IMR-90 (cell line): ENCODE measurements around the gene KRT6A. TPM values are rescaled to one million over a fixed set of nuclear protein-coding genes. Genes with fewer than 3 reads are reported as not detected.

ENCODE experiments used
- ATAC-seq: fragments of 200-7000 bp; cut with Tn5 transposase; 2 replicates; pipeline ENCODE4 v1.9.1; 2020; ENCODE audit warnings: low read depth, mild to moderate bottlenecking, moderate library complexity
- BruUV-seq: library from RNA; stranded (reverse); fragments of 400-500 nt; replicated peaks from 2 replicates; lab custom pipeline; 2021; lab: Mats Ljungman, UMichigan
- CTCF ChIA-PET: fragments of 300-600 bp; formaldehyde crosslinking; extraction: SDS; loops from one replicate; lab custom pipeline; 2021; ENCODE audit warnings: antibody characterized with exemption; lab: Yijun Ruan, JAX
- POLR2A ChIA-PET: fragments of 300-600 bp; sonication (Branson Sonifier 250); formaldehyde crosslinking; loops from one replicate; lab custom pipeline; 2022; ENCODE audit warnings: antibody characterized with exemption; ENCODE audit not compliant: unreplicated experiment; lab: Charles Lee
- DNase-seq: peaks from one replicate; pipeline ENCODE4 v3.0.0; 2013
- H2AFZ ChIP-seq: replicated peaks from 2 replicates; pipeline ENCODE3; 2013; ENCODE audit warnings: low read length, mild to moderate bottlenecking; ENCODE audit not compliant: poor library complexity
- H2AK5ac ChIP-seq: 2 replicates; pipeline ENCODE4 v1.6.1; 2013; ENCODE audit warnings: low read depth, low read length, inconsistent platforms
- H2AK9ac ChIP-seq: replicated peaks from 2 replicates; pipeline ENCODE3; 2013; ENCODE audit warnings: mild to moderate bottlenecking, low read depth, low read length, moderate library complexity; ENCODE audit not compliant: poor library complexity
- H2BK120ac ChIP-seq: 2 replicates; pipeline ENCODE4 v1.6.1; 2013; ENCODE audit warnings: low read depth, low read length, inconsistent platforms
- H2BK15ac ChIP-seq: 3 replicates; pipeline ENCODE4 v1.6.1; 2013; ENCODE audit warnings: low read depth, low read length, inconsistent platforms
- H2BK20ac ChIP-seq: 2 replicates; pipeline ENCODE4 v1.6.1; 2013; ENCODE audit warnings: low read depth, mild to moderate bottlenecking, inconsistent platforms, low read length, moderate library complexity
- H2BK5ac ChIP-seq: 2 replicates; pipeline ENCODE4 v1.6.1; 2013; ENCODE audit warnings: mild to moderate bottlenecking, low read depth, low read length, inconsistent platforms; ENCODE audit not compliant: poor library complexity, severe bottlenecking
- H3K14ac ChIP-seq: replicated peaks from 2 replicates; pipeline ENCODE4 v1.6.1; 2013; ENCODE audit warnings: low read depth, low read length, inconsistent platforms
- H3K18ac ChIP-seq: 2 replicates; pipeline ENCODE4 v1.6.1; 2013; ENCODE audit warnings: low read depth, low read length, control low read depth
- H3K23ac ChIP-seq: 2 replicates; pipeline ENCODE4 v1.6.1; 2013; ENCODE audit warnings: low read depth, low read length, inconsistent platforms
- H3K27ac ChIP-seq: 2 replicates; pipeline ENCODE4 v1.5.1; 2013; ENCODE audit warnings: mild to moderate bottlenecking, control low read depth, low read length; ENCODE audit not compliant: insufficient read depth
- H3K27me3 ChIP-seq: 2 replicates; pipeline ENCODE4 v1.6.1; 2013; ENCODE audit warnings: low read length; ENCODE audit not compliant: control insufficient read depth, insufficient read depth
- H3K36me3 ChIP-seq: 2 replicates; pipeline ENCODE4 v1.6.1; 2013; ENCODE audit warnings: low read length, mixed read lengths; ENCODE audit not compliant: control insufficient read depth, insufficient read depth
- H3K4ac ChIP-seq: 2 replicates; pipeline ENCODE4 v1.6.1; 2013; ENCODE audit warnings: low read depth, low read length, inconsistent platforms
- H3K4me1 ChIP-seq: 2 replicates; pipeline ENCODE4 v1.6.1; 2013; ENCODE audit warnings: low read length, mixed read lengths; ENCODE audit not compliant: control insufficient read depth, insufficient read depth
- H3K4me2 ChIP-seq: 2 replicates; pipeline ENCODE4 v1.6.1; 2013; ENCODE audit warnings: low read depth, mild to moderate bottlenecking, control low read depth, low read length, moderate library complexity
- H3K4me3 ChIP-seq: 2 replicates; pipeline ENCODE4 v1.5.1; 2013; ENCODE audit warnings: low read depth, mild to moderate bottlenecking, control low read depth, low read length, moderate library complexity; ENCODE audit not compliant: insufficient read depth
- H3K56ac ChIP-seq: 2 replicates; pipeline ENCODE4 v1.6.1; 2013; ENCODE audit warnings: low read length, inconsistent platforms; ENCODE audit not compliant: insufficient read depth; ENCODE audit errors: extremely low read depth
- H3K79me1 ChIP-seq, 2 experiments: 2 replicates each; pipeline ENCODE4 v1.6.1; 2013; ENCODE audit warnings: low read length in 2 of 2, inconsistent platforms in 1 of 2, low read depth in 1 of 2
- H3K9ac ChIP-seq: 2 replicates; pipeline ENCODE4 v1.6.1; 2013; ENCODE audit warnings: low read depth, low read length, control low read depth
- H3K9me1 ChIP-seq: 2 replicates; pipeline ENCODE4 v1.6.1; 2013; ENCODE audit warnings: low read length, inconsistent platforms; ENCODE audit not compliant: insufficient read depth
- H3K9me3 ChIP-seq: 2 replicates; pipeline ENCODE4 v1.6.1; 2013; ENCODE audit warnings: low read length; ENCODE audit not compliant: control insufficient read depth, insufficient read depth
- H4K20me1 ChIP-seq: 2 replicates; pipeline ENCODE4 v1.6.1; 2013; ENCODE audit warnings: low read length, inconsistent platforms; ENCODE audit not compliant: insufficient read depth
- H4K5ac ChIP-seq: 2 replicates; pipeline ENCODE4 v1.6.1; 2013; ENCODE audit warnings: mild to moderate bottlenecking, low read depth, low read length, control low read depth
- H4K8ac ChIP-seq, 2 experiments: 2 replicates each; pipeline ENCODE4 v1.6.1; 2013; ENCODE audit warnings: low read depth in 2 of 2, low read length in 2 of 2, control low read depth in 1 of 2, inconsistent platforms in 1 of 2
- H4K91ac ChIP-seq: 2 replicates; pipeline ENCODE4 v1.6.1; 2013; ENCODE audit warnings: low read depth, low read length, inconsistent platforms; ENCODE audit not compliant: insufficient read depth
- BHLHE40 ChIP-seq: fragments of 150-350 bp; IDR thresholded peaks from 2 replicates; pipeline ENCODE4 v1.6.1; 2016; ENCODE audit warnings: mild to moderate bottlenecking, low read depth, low read length
- CEBPB ChIP-seq: IDR thresholded peaks from 2 replicates; pipeline ENCODE4 v1.6.1; 2012; ENCODE audit warnings: low read depth, low read length, improper control_type of control experiment
- CHD1 ChIP-seq: IDR thresholded peaks from 2 replicates; pipeline ENCODE4 v1.6.1; 2012; ENCODE audit warnings: low read depth, low read length, improper control_type of control experiment
- FOS ChIP-seq: fragments of 150-350 bp; IDR thresholded peaks from 2 replicates; pipeline ENCODE4 v1.6.1; 2016; ENCODE audit warnings: low read depth, low read length
- MAFK ChIP-seq: IDR thresholded peaks from 2 replicates; pipeline ENCODE4 v1.6.1; 2012; ENCODE audit warnings: low read depth, low read length, improper control_type of control experiment
- MAZ ChIP-seq: IDR thresholded peaks from 2 replicates; pipeline ENCODE4 v1.6.1; 2012; ENCODE audit warnings: low read depth, mild to moderate bottlenecking, low read length, improper control_type of control experiment, moderate library complexity, borderline replicate concordance
- MXI1 ChIP-seq: IDR thresholded peaks from 2 replicates; pipeline ENCODE4 v1.6.1; 2012; ENCODE audit warnings: low read depth, mild to moderate bottlenecking, low read length, moderate library complexity, borderline replicate concordance
- NFE2L2 ChIP-seq: fragments of 150-350 bp; IDR thresholded peaks from 2 replicates; pipeline ENCODE4 v1.6.1; 2016; ENCODE audit warnings: low read depth, mild to moderate bottlenecking, low read length
- POLR2A ChIP-seq: IDR thresholded peaks from 2 replicates; pipeline ENCODE4 v1.6.1; 2012; ENCODE audit warnings: mild to moderate bottlenecking, low read depth, low read length
- RAD21 ChIP-seq: IDR thresholded peaks from 2 replicates; pipeline ENCODE4 v1.6.1; 2012; ENCODE audit warnings: low read length, improper control_type of control experiment
- RCOR1 ChIP-seq: IDR thresholded peaks from 2 replicates; pipeline ENCODE4 v1.6.1; 2012; ENCODE audit warnings: mild to moderate bottlenecking, low read length, improper control_type of control experiment; ENCODE audit not compliant: insufficient replicate concordance
- RFX5 ChIP-seq: IDR thresholded peaks from 2 replicates; pipeline ENCODE4 v1.8.0; 2012; ENCODE audit warnings: low read depth, mild to moderate bottlenecking, low read length, moderate library complexity
- SMC3 ChIP-seq: fragments of 150-350 bp; IDR thresholded peaks from 2 replicates; pipeline ENCODE4 v1.6.1; 2016; ENCODE audit warnings: low read depth, mild to moderate bottlenecking, antibody characterized with exemption, low read length, moderate library complexity
- WGBS, 2 experiments: methylation state at CpG; one replicate each; pipeline versions ENCODE4 v1.1.5 to v1.1.7; 2013; ENCODE audit warnings: missing lambda C conversion rate in 2 of 2; ENCODE audit not compliant: insufficient read length in 1 of 2; ENCODE audit errors: extremely low coverage in 2 of 2; 5-methylcytosine and 5-hydroxymethylcytosine counted together
- dilution Hi-C: fragments of 300-500 bp; cut with HindIII; formaldehyde crosslinking; loops from one replicate; pipeline ENCODE4 v1.14.3; 2018; ENCODE audit warnings: low sequenced_read_pairs; ENCODE audit not compliant: unreplicated experiment
- in situ Hi-C: fragments of 300-500 bp; cut with MboI; formaldehyde crosslinking; loops from 3 replicates; pipeline ENCODE4 v1.14.3; 2019; ENCODE audit warnings: low sequenced_read_pairs, inconsistent platforms, mixed read lengths
- intact Hi-C: fragments of 100-400 bp; cut with micrococcal nuclease; formaldehyde crosslinking; loops from 2 replicates; pipeline ENCODE4 v1.10.0; 2022
- polyA plus RNA-seq, 3 experiments: library from polyadenylated mRNA; depleted of rRNA; stranded (reverse); fragments of >200 nt; gene quantifications; 2 replicates each; pipeline ENCODE4 v1.2.3, GENCODE V29; 2012; ENCODE audit warnings: low replicate concordance in 1 of 3
- total RNA-seq: library from RNA; depleted of rRNA; stranded (reverse); fragments of >200 nt; gene quantifications from 2 replicates; pipeline ENCODE4 v1.2.3, GENCODE V29; 2012
- TF ChIP-seq, protein P1 (sequence below): fragments of 150-350 bp; IDR thresholded peaks from 2 replicates; pipeline ENCODE4 v1.6.1; 2017; ENCODE audit warnings: mild to moderate bottlenecking, antibody characterized with exemption, low read length, low read depth
- TF ChIP-seq, protein P2 (sequence below): conservative IDR thresholded peaks from 2 replicates; pipeline ENCODE4 v1.5.1; 2012; ENCODE audit warnings: mild to moderate bottlenecking, low read depth, low read length, improper control_type of control experiment
- TF ChIP-seq, protein P3 (sequence below): fragments of 150-350 bp; IDR thresholded peaks from 2 replicates; pipeline ENCODE4 v1.6.1; 2016; ENCODE audit warnings: low read depth, mild to moderate bottlenecking, low read length, moderate library complexity, borderline replicate concordance

KRT6A gene
- total and polyA plus RNA-seq, 2 of the 4 experiments (the other 2 are of a cell fraction) = not detected

- Histone ChIP-seq H3K9ac (no peak overlapping the region), H2BK5ac (no peak overlapping the region), H4K5ac (no peak overlapping the region), H3K36me3 (no peaks in the 10 kb centered on the region), H3K23ac (no peak overlapping the region), H3K56ac (no peak overlapping the region), H2AK9ac (no peak overlapping the region), H4K91ac (no peak overlapping the region), H3K4me3 (no peak overlapping the region), H2AK5ac (no peak overlapping the region), H3K9me1 (no peaks in the 10 kb centered on the region), H3K27ac (no peak overlapping the region), H3K14ac (no peak overlapping the region), H3K27me3 (peaks cover 3% of the 10 kb centered on the region), H3K4me1 (no peaks in the 10 kb centered on the region), H3K79me1 (no peaks in the 10 kb centered on the region), H4K8ac (no peak overlapping the region), H2BK20ac (no peak overlapping the region), H2AFZ (no peak overlapping the region), H4K20me1 (no peaks in the 10 kb centered on the region), H2BK15ac (no peak overlapping the region), H3K9me3 (no peaks in the 10 kb centered on the region), H3K4me2 (no peak overlapping the region), H3K4ac (no peak overlapping the region), H2BK120ac (no peak overlapping the region), H3K18ac (no peak overlapping the region)
- DNase-seq (no peak), ATAC-seq (no peak)
- no CpG with 5 or more reads among the region's 1 CpG for WGBS, 2 experiments
- ChIA-PET POLR2A (no interaction called here), CTCF (no interaction called here)
- dilution Hi-C loops = no loop called here
- in situ Hi-C loops = no loop called here
- no TSS peak for BruUV-seq
- TF ChIP-seq FOS (no peak), POLR2A (no peak), MAZ (no peak), RFX5 (no peak), SMC3 (no peak), CHD1 (no peak), BHLHE40 (no peak), NFE2L2 (no peak), CEBPB (no peak), MXI1 (no peak), RCOR1 (no peak), RAD21 (no peak), MAFK (no peak)
- TF ChIP-seq, protein P1, sequence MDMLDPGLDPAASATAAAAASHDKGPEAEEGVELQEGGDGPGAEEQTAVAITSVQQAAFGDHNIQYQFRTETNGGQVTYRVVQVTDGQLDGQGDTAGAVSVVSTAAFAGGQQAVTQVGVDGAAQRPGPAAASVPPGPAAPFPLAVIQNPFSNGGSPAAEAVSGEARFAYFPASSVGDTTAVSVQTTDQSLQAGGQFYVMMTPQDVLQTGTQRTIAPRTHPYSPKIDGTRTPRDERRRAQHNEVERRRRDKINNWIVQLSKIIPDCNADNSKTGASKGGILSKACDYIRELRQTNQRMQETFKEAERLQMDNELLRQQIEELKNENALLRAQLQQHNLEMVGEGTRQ = no peak
- TF ChIP-seq, protein P2, sequence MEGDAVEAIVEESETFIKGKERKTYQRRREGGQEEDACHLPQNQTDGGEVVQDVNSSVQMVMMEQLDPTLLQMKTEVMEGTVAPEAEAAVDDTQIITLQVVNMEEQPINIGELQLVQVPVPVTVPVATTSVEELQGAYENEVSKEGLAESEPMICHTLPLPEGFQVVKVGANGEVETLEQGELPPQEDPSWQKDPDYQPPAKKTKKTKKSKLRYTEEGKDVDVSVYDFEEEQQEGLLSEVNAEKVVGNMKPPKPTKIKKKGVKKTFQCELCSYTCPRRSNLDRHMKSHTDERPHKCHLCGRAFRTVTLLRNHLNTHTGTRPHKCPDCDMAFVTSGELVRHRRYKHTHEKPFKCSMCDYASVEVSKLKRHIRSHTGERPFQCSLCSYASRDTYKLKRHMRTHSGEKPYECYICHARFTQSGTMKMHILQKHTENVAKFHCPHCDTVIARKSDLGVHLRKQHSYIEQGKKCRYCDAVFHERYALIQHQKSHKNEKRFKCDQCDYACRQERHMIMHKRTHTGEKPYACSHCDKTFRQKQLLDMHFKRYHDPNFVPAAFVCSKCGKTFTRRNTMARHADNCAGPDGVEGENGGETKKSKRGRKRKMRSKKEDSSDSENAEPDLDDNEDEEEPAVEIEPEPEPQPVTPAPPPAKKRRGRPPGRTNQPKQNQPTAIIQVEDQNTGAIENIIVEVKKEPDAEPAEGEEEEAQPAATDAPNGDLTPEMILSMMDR = no peak
- TF ChIP-seq, protein P3, sequence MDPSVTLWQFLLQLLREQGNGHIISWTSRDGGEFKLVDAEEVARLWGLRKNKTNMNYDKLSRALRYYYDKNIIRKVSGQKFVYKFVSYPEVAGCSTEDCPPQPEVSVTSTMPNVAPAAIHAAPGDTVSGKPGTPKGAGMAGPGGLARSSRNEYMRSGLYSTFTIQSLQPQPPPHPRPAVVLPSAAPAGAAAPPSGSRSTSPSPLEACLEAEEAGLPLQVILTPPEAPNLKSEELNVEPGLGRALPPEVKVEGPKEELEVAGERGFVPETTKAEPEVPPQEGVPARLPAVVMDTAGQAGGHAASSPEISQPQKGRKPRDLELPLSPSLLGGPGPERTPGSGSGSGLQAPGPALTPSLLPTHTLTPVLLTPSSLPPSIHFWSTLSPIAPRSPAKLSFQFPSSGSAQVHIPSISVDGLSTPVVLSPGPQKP = no peak
- intact Hi-C loops = no loop called here
Observed at GRCh38 chr12:52498946-52499345, 5.9 kb upstream of the KRT6A start.
